ENCODE results near the gene MYH2. TPM values are rescaled to one million over a fixed set of nuclear protein-coding genes. Genes with fewer than 3 reads are reported as not detected.

The MYH2 gene
- not detected for total RNA-seq

- H3K4me3 ChIP-seq, result no peak within 1 kb of the TSS
- peaks cover 12% of the 10 kb centered on the region for H3K27me3 ChIP-seq
- WGBS, result 58% methylated on average over 9 of the region's 9 CpGs
- H3K4me1 ChIP-seq, result no peaks in the 10 kb centered on the region
- H3K27ac ChIP-seq, result no peak within 1 kb of the TSS
- no peak for TF ChIP-seq EP300 (IDR thresholded peaks at IDR 0.05)
- TF ChIP-seq CTCF (IDR thresholded peaks at IDR 0.05), result no peak
- TF ChIP-seq POLR2A (IDR thresholded peaks at IDR 0.05), result no peak
- TF ChIP-seq POLR2AphosphoS5 (IDR thresholded peaks at IDR 0.05), result no peak
- H3K9me3 ChIP-seq, result no peaks in the 10 kb centered on the region
- no peaks in the 10 kb centered on the region for H3K36me3 ChIP-seq
- no peak for DNase-seq (ENCODE audit: low spot score in 2 of 2)
Observed at GRCh38 chr17:10549096-10549842, at the start of gene MYH2. Gene MYH2, minus strand, starts transcription at chr17:10549658. Its CDS starts 1,738 bp downstream, at chr17:10547920.

- H3K27me3 ChIP-seq, result peaks cover 20% of the 10 kb centered on the region
- WGBS, result 67% methylated on average over 2 of the region's 2 CpGs
- no peaks in the 10 kb centered on the region for H3K4me1 ChIP-seq
- DNase-seq (ENCODE audit: low spot score in 2 of 2), result no peak
- no peaks in the 10 kb centered on the region for H3K9me3 ChIP-seq
- H3K36me3 ChIP-seq, result no peaks in the 10 kb centered on the region
- TF ChIP-seq EP300 (IDR thresholded peaks at IDR 0.05), result no peak
- TF ChIP-seq POLR2A (IDR thresholded peaks at IDR 0.05), result no peak
- TF ChIP-seq POLR2AphosphoS5 (IDR thresholded peaks at IDR 0.05), result no peak
- TF ChIP-seq CTCF (IDR thresholded peaks at IDR 0.05), result no peak
- H3K27ac ChIP-seq, result no peak overlapping the region
- H3K4me3 ChIP-seq, result no peak overlapping the region
Observed at GRCh38 chr17:10598621-10599020, 49.2 kb upstream of the MYH2 start.

GRCh38 chr17:10589553-10590145, 40.2 kb upstream of the MYH2 start:
- Histone ChIP-seq H3K27ac (no peak overlapping the region), H3K36me3 (no peaks in the 10 kb centered on the region), H3K4me3 (no peak overlapping the region), H3K9me3 (no peaks in the 10 kb centered on the region), H3K4me1 (no peaks in the 10 kb centered on the region), H3K27me3 (peaks cover 18% of the 10 kb centered on the region)
- TF ChIP-seq POLR2A (IDR thresholded peaks at IDR 0.05) (no peak), CTCF (IDR thresholded peaks at IDR 0.05) (no peak), EP300 (IDR thresholded peaks at IDR 0.05) (no peak), POLR2AphosphoS5 (IDR thresholded peaks at IDR 0.05) (no peak)
- DNase-seq (ENCODE audit: low spot score in 2 of 2), result no peak
- 85% methylated on average over 8 of the region's 8 CpGs for WGBS

GRCh38 chr17:10585529-10585928, 36.1 kb upstream of the MYH2 start:
- no peaks in the 10 kb centered on the region for H3K9me3 ChIP-seq
- H3K27ac ChIP-seq, result no peak overlapping the region
- 76% methylated on average over 9 of the region's 9 CpGs for WGBS
- H3K4me1 ChIP-seq, result no peaks in the 10 kb centered on the region
- no peak for TF ChIP-seq POLR2A (IDR thresholded peaks at IDR 0.05)
- no peak for TF ChIP-seq EP300 (IDR thresholded peaks at IDR 0.05)
- no peak for TF ChIP-seq CTCF (IDR thresholded peaks at IDR 0.05)
- TF ChIP-seq POLR2AphosphoS5 (IDR thresholded peaks at IDR 0.05), result no peak
- H3K36me3 ChIP-seq, result no peaks in the 10 kb centered on the region
- H3K4me3 ChIP-seq, result no peak overlapping the region
- peaks cover 7% of the 10 kb centered on the region for H3K27me3 ChIP-seq
- no peak for DNase-seq (ENCODE audit: low spot score in 2 of 2)

- no peak overlapping the region for H3K4me3 ChIP-seq
- TF ChIP-seq CTCF (IDR thresholded peaks at IDR 0.05) (no peak), EP300 (IDR thresholded peaks at IDR 0.05) (no peak), POLR2AphosphoS5 (IDR thresholded peaks at IDR 0.05) (no peak), POLR2A (IDR thresholded peaks at IDR 0.05) (no peak)
- 45% methylated on average over 4 of the region's 4 CpGs for WGBS
Observed at GRCh38 chr17:10583834-10584233, 34.4 kb upstream of the MYH2 start.

More at GRCh38 chr17:10583834-10584233, 34.4 kb upstream of the MYH2 start:
- Histone ChIP-seq H3K27ac (no peak overlapping the region), H3K27me3 (peaks cover 7% of the 10 kb centered on the region), H3K9me3 (no peaks in the 10 kb centered on the region), H3K36me3 (no peaks in the 10 kb centered on the region), H3K4me1 (no peaks in the 10 kb centered on the region)
- DNase-seq (ENCODE audit: low spot score in 2 of 2), result no peak
